Smooth muscle cell (in vitro differentiated cells): ENCODE results near the gene IGF2R. TPM values are rescaled to one million over a fixed set of nuclear protein-coding genes. Genes with fewer than 3 reads are reported as not detected.

Experiments
- DNase-seq: peaks from one replicate; lab custom pipeline; 2025; ENCODE audit not compliant: unreplicated experiment; lab: John Stamatoyannopoulos, UW
- H2AFZ ChIP-seq: fragments of 200-600 bp; sonication (generic); 2 replicates; pipeline ENCODE4 v1.6.0; 2016; ENCODE audit warnings: antibody characterized with exemption, low read depth, mild to moderate bottlenecking
- H3F3A ChIP-seq: fragments of 200-600 bp; sonication (generic); 2 replicates; pipeline ENCODE4 v1.6.0; 2017; ENCODE audit warnings: antibody characterized with exemption, low read depth
- H3K27ac ChIP-seq: fragments of 200-600 bp; sonication (generic); 2 replicates; pipeline ENCODE4 v1.5.1; 2016; ENCODE audit warnings: low read depth, mild to moderate bottlenecking
- H3K27me3 ChIP-seq: fragments of 200-600 bp; sonication (generic); 2 replicates; pipeline ENCODE4 v1.6.1; 2016; ENCODE audit warnings: low read depth, mild to moderate bottlenecking
- H3K36me3 ChIP-seq: fragments of 200-600 bp; sonication (generic); 2 replicates; pipeline ENCODE4 v1.5.1; 2016; ENCODE audit warnings: low read depth
- H3K4me1 ChIP-seq: fragments of 200-600 bp; sonication (generic); 2 replicates; pipeline ENCODE4 v1.5.1; 2016; ENCODE audit warnings: low read depth
- H3K4me2 ChIP-seq: fragments of 200-600 bp; sonication (generic); 2 replicates; pipeline ENCODE4 v1.6.0; 2016; ENCODE audit warnings: mild to moderate bottlenecking
- H3K4me3 ChIP-seq: fragments of 200-600 bp; sonication (generic); 2 replicates; pipeline ENCODE4 v1.5.1; 2016; ENCODE audit warnings: mild to moderate bottlenecking
- H3K79me2 ChIP-seq: fragments of 200-600 bp; sonication (generic); 2 replicates; pipeline ENCODE4 v1.6.0; 2016; ENCODE audit warnings: low read depth, mild to moderate bottlenecking
- H3K9ac ChIP-seq: fragments of 200-600 bp; sonication (generic); 2 replicates; pipeline ENCODE4 v1.6.0; 2016; ENCODE audit warnings: low read depth
- H3K9me3 ChIP-seq: fragments of 200-600 bp; sonication (generic); replicated peaks from 2 replicates; pipeline ENCODE4 v1.5.1; 2016; ENCODE audit warnings: low read depth
- H4K20me1 ChIP-seq: fragments of 200-600 bp; sonication (generic); 2 replicates; pipeline ENCODE4 v1.6.0; 2016; ENCODE audit warnings: low read depth
- CTCF ChIP-seq: fragments of 200-600 bp; sonication (generic); IDR thresholded peaks from 2 replicates; pipeline ENCODE4 v1.5.1; 2017; ENCODE audit warnings: borderline replicate concordance, mild to moderate bottlenecking, antibody characterized with exemption; ENCODE audit not compliant: insufficient read depth, poor library complexity, severe bottlenecking
- WGBS: methylation state at CpG from one replicate; pipeline ENCODE4 v1.1.7; 2016; ENCODE audit warnings: low lambda C conversion rate; 5-methylcytosine and 5-hydroxymethylcytosine counted together
- polyA plus RNA-seq: library from polyadenylated mRNA; unstranded; fragments of >200 nt; fragmentation: Nextera tagmentation; extraction: Ambion mirVana; gene quantifications from 2 replicates; pipeline ENCODE4 v1.2.1, GENCODE V29; 2016
- total RNA-seq: library from RNA; depleted of rRNA; stranded (reverse); fragments of >200 nt; gene quantifications from 2 replicates; pipeline ENCODE4 v1.2.3, GENCODE V29; 2014

The IGF2R gene
- total and polyA plus RNA-seq, 2 experiments from 2014 or later, result 44.7 to 77.4 TPM

GRCh38 chr6:160081398-160081797 is 112.5 kb downstream of the IGF2R start:
- no peaks in the 10 kb centered on the region for H3K27me3 ChIP-seq
- peaks cover 15% of the 10 kb centered on the region for H3K36me3 ChIP-seq
- H2AFZ ChIP-seq, result no peak overlapping the region
- H3K79me2 ChIP-seq, result no peaks in the 10 kb centered on the region
- no peaks in the 10 kb centered on the region for H4K20me1 ChIP-seq
- H3K9me3 ChIP-seq, result no peaks in the 10 kb centered on the region
- no peak for DNase-seq
- WGBS, result 95% methylated on average over 11 of the region's 11 CpGs
- H3F3A ChIP-seq, result no peaks in the 10 kb centered on the region
- no peak overlapping the region for H3K27ac ChIP-seq
- H3K4me2 ChIP-seq, result no peak overlapping the region
- no peaks in the 10 kb centered on the region for H3K4me1 ChIP-seq
- no peak overlapping the region for H3K4me3 ChIP-seq
- H3K9ac ChIP-seq, result no peak overlapping the region
- TF ChIP-seq CTCF, result no peak

GRCh38 chr6:160082627-160083026 is 113.7 kb downstream of the IGF2R start:
- Histone ChIP-seq H2AFZ (no peak overlapping the region), H3K4me1 (no peaks in the 10 kb centered on the region), H3K9me3 (no peaks in the 10 kb centered on the region), H3K4me3 (no peak overlapping the region), H3K27me3 (no peaks in the 10 kb centered on the region), H3K79me2 (no peaks in the 10 kb centered on the region), H3K4me2 (no peak overlapping the region), H3K36me3 (peaks cover 15% of the 10 kb centered on the region), H4K20me1 (no peaks in the 10 kb centered on the region), H3K27ac (no peak overlapping the region), H3K9ac (no peak overlapping the region), H3F3A (no peaks in the 10 kb centered on the region)
- DNase-seq, result no peak
- WGBS, result 89% methylated on average over 8 of the region's 8 CpGs
- TF ChIP-seq CTCF, result no peak

GRCh38 chr6:160084198-160084776 is 115.4 kb downstream of the IGF2R start:
- H2AFZ ChIP-seq, result no peak overlapping the region
- no peak for DNase-seq
- no peak overlapping the region for H3K4me3 ChIP-seq
- H3K4me1 ChIP-seq, result no peaks in the 10 kb centered on the region
- H3F3A ChIP-seq, result no peaks in the 10 kb centered on the region
- H4K20me1 ChIP-seq, result peaks cover 5% of the 10 kb centered on the region
- peaks cover 20% of the 10 kb centered on the region for H3K36me3 ChIP-seq
- no peaks in the 10 kb centered on the region for H3K79me2 ChIP-seq
- H3K4me2 ChIP-seq, result no peak overlapping the region
- TF ChIP-seq CTCF, result no peak
- no peak overlapping the region for H3K27ac ChIP-seq
- H3K9ac ChIP-seq, result no peak overlapping the region
- H3K9me3 ChIP-seq, result no peaks in the 10 kb centered on the region
- 97% methylated on average over 18 of the region's 18 CpGs for WGBS
- no peaks in the 10 kb centered on the region for H3K27me3 ChIP-seq

- 96% methylated on average over 5 of the region's 5 CpGs for WGBS
- Histone ChIP-seq H3F3A (no peaks in the 10 kb centered on the region), H3K4me2 (no peak overlapping the region), H3K79me2 (no peaks in the 10 kb centered on the region), H3K27ac (no peak overlapping the region), H4K20me1 (peaks cover 5% of the 10 kb centered on the region), H3K4me3 (no peak overlapping the region), H3K27me3 (no peaks in the 10 kb centered on the region), H2AFZ (no peak overlapping the region), H3K36me3 (peaks cover 15% of the 10 kb centered on the region), H3K9ac (no peak overlapping the region), H3K4me1 (no peaks in the 10 kb centered on the region), H3K9me3 (no peaks in the 10 kb centered on the region)
- no peak for TF ChIP-seq CTCF
- DNase-seq, result no peak
Measured at GRCh38 chr6:160085226-160085625, 116.3 kb downstream of the IGF2R start.
